ENCODE results near the gene PALLD.

GRCh38 chr4:168636506-168637196, 139.8 kb downstream of the PALLD start:
- no peak for TF ChIP-seq MYBL2 (CRISPR knock-in tag; IDR thresholded peaks at IDR 0.05)
- TF ChIP-seq STAT6 (CRISPR knock-in tag; conservative IDR thresholded peaks at IDR 0.05; ENCODE audit: low read depth) = no peak
- no peak for TF ChIP-seq ATF6 (CRISPR knock-in tag; IDR thresholded peaks at IDR 0.05)
- TF ChIP-seq SP1 (CRISPR knock-in tag; conservative IDR thresholded peaks at IDR 0.05) = no peak
- no peak for TF ChIP-seq CTCF (IDR thresholded peaks at IDR 0.05)
- TF ChIP-seq FOXK1 (CRISPR knock-in tag; IDR thresholded peaks at IDR 0.05) = no peak
- no peak for TF ChIP-seq NFYB (CRISPR knock-in tag; conservative IDR thresholded peaks at IDR 0.05; ENCODE audit: low read depth)
- TF ChIP-seq ZBTB21 (CRISPR knock-in tag; IDR thresholded peaks at IDR 0.05; ENCODE audit: borderline replicate concordance) = no peak
- TF ChIP-seq USF2 (CRISPR knock-in tag; IDR thresholded peaks at IDR 0.05) = no peak
- TF ChIP-seq ZNF232 (CRISPR knock-in tag; IDR thresholded peaks at IDR 0.05) = no peak
- TF ChIP-seq TEAD4 (CRISPR knock-in tag; IDR thresholded peaks at IDR 0.05) = no peak
- TF ChIP-seq CBFB (CRISPR knock-in tag; IDR thresholded peaks at IDR 0.05; ENCODE audit: low read depth) = no peak
- no peak for TF ChIP-seq PREB (CRISPR knock-in tag; IDR thresholded peaks at IDR 0.05; ENCODE audit: borderline replicate concordance)
- TF ChIP-seq ZNF263 (CRISPR knock-in tag; IDR thresholded peaks at IDR 0.05; ENCODE audit: low read depth) = no peak

Measured in WTC11 (cell line).